Uterus (tissue), 4 donors: Measurements from ENCODE around the gene TBKBP1. TPM values are rescaled to one million over a fixed set of nuclear protein-coding genes. Genes with fewer than 3 reads are reported as not detected.

ENCODE experiments used
- DNase-seq, 2 donors: peaks; one replicate each; pipeline ENCODE4 v3.0.0-alpha.2; 2019 to 2020
- H3K27ac ChIP-seq, 2 donors: fragments of 200-600 bp; sonication (generic); 1 replicate in 1 of 2; 2 replicates in 1 of 2; pipeline ENCODE4 v1.5.1; 2016 to 2018
- H3K27me3 ChIP-seq, 2 donors: fragments of 200-600 bp; sonication (generic); one replicate each; pipeline ENCODE4 v1.5.1; 2018 to 2019; ENCODE audit warnings: control low read depth in 1 of 2
- H3K36me3 ChIP-seq, 2 donors: fragments of 200-600 bp; sonication (generic); one replicate each; pipeline ENCODE4 v1.5.1; 2019; ENCODE audit warnings: control low read depth in 1 of 2
- H3K4me1 ChIP-seq, 2 donors: fragments of 200-600 bp; sonication (generic); one replicate each; pipeline ENCODE4 v1.5.1; 2018 to 2019; ENCODE audit warnings: control low read depth in 1 of 2
- H3K4me3 ChIP-seq, 2 donors: fragments of 200-600 bp; sonication (generic); 1 replicate in 1 of 2; 2 replicates in 1 of 2; pipeline ENCODE4 v1.5.1; 2018 to 2019; ENCODE audit warnings: mild to moderate bottlenecking in 1 of 2
- H3K9me3 ChIP-seq, 2 donors: fragments of 200-600 bp; sonication (generic); one replicate each; pipeline ENCODE4 v1.5.1; 2019; ENCODE audit warnings: control low read depth in 1 of 2
- CTCF ChIP-seq, 4 experiments: fragments of 200-600 bp in 2 of 4; fragments of 450-650 bp in 2 of 4; sonication (generic) in 2 of 4; IDR thresholded peaks; one replicate each; pipeline ENCODE4 v1.5.1; 2016 to 2019; ENCODE audit warnings: antibody characterized with exemption in 4 of 4, mild to moderate bottlenecking in 2 of 4, moderate library complexity in 1 of 4
- POLR2A ChIP-seq, 2 donors: fragments of 450-650 bp; IDR thresholded peaks; one replicate each; pipeline ENCODE4 v1.6.1; 2016; ENCODE audit warnings: antibody characterized with exemption in 2 of 2, mild to moderate bottlenecking in 1 of 2, moderate library complexity in 1 of 2
- intact Hi-C: fragments of 100-400 bp; cut with DNase I; formaldehyde crosslinking; loops from one replicate; pipeline ENCODE4 v1.15.1; 2023; ENCODE audit warnings: low total_unique reads
- total RNA-seq, 4 donors: library from RNA; depleted of rRNA in 3 of 4; stranded (reverse); fragments of >200 nt in 3 of 4; gene quantifications; one replicate each; pipeline versions ENCODE4 v1.1.0 to v1.2.4, GENCODE V29; 2014 to 2023
- donor health status: DM: yes; HTN: yes; CAD: no.

Gene TBKBP1
- total RNA-seq, 4 donors from 2014 or later: 2.6 to 24.8 (median 10.7) TPM

- Histone ChIP-seq H3K27ac (no peak overlapping the region), H3K9me3 (no peaks in the 10 kb centered on the region), H3K4me3 (no peak overlapping the region), H3K27me3 (peaks cover 0 to 3% of the 10 kb centered on the region in 2 donors), H3K36me3 (no peaks in the 10 kb centered on the region), H3K4me1 (peaks cover 0 to 6% of the 10 kb centered on the region in 2 donors)
- TF ChIP-seq CTCF (IDR thresholded peaks at IDR 0.05) (no peak), POLR2A (IDR thresholded peaks at IDR 0.05) (no peak)
- DNase-seq: no peak
- intact Hi-C loops: no loop called here
These were observed 35.5 kb downstream of the TBKBP1 start for GRCh38 chr17:47729476-47729875.

GRCh38 chr17:47730681-47731080 is 36.7 kb downstream of the TBKBP1 start:
- H3K4me3 ChIP-seq: no peak overlapping the region
- intact Hi-C loops: no loop called here
- H3K9me3 ChIP-seq: no peaks in the 10 kb centered on the region
- no peak for TF ChIP-seq CTCF (IDR thresholded peaks at IDR 0.05)
- TF ChIP-seq POLR2A (IDR thresholded peaks at IDR 0.05): no peak
- H3K36me3 ChIP-seq: no peaks in the 10 kb centered on the region
- H3K27me3 ChIP-seq: peaks cover 0 to 3% of the 10 kb centered on the region in 2 donors
- no peak overlapping the region for H3K27ac ChIP-seq
- DNase-seq: no peak
- peaks cover 0 to 6% of the 10 kb centered on the region in 2 donors for H3K4me1 ChIP-seq

GRCh38 chr17:47731396-47731795 is 37.4 kb downstream of the TBKBP1 start:
- no peak for DNase-seq
- Histone ChIP-seq H3K27ac (no peak overlapping the region), H3K27me3 (peaks cover 0 to 3% of the 10 kb centered on the region in 2 donors), H3K36me3 (no peaks in the 10 kb centered on the region), H3K4me1 (peaks cover 0 to 6% of the 10 kb centered on the region in 2 donors), H3K9me3 (no peaks in the 10 kb centered on the region), H3K4me3 (no peak overlapping the region)
- TF ChIP-seq CTCF (IDR thresholded peaks at IDR 0.05): no peak
- TF ChIP-seq POLR2A (IDR thresholded peaks at IDR 0.05): no peak
- intact Hi-C loops: no loop called here

GRCh38 chr17:47732399-47733046 is 38.6 kb downstream of the TBKBP1 start:
- Histone ChIP-seq H3K4me3 (no peak overlapping the region), H3K27me3 (peaks cover 0 to 3% of the 10 kb centered on the region in 2 donors), H3K36me3 (no peaks in the 10 kb centered on the region), H3K9me3 (no peaks in the 10 kb centered on the region), H3K4me1 (peaks cover 0 to 6% of the 10 kb centered on the region in 2 donors), H3K27ac (no peak overlapping the region)
- no peak for TF ChIP-seq CTCF (IDR thresholded peaks at IDR 0.05)
- no peak for TF ChIP-seq POLR2A (IDR thresholded peaks at IDR 0.05)
- intact Hi-C loops: no loop called here
- no peak for DNase-seq

GRCh38 chr17:47733047-47733673 is 39.2 kb downstream of the TBKBP1 start, which contains the start of gene TBX21:
TBX21 (plus strand) TSS chr17:47733236; CDS start chr17:47733455, 219 bp downstream.
- Histone ChIP-seq H3K27me3 (peaks cover 0 to 3% of the 10 kb centered on the region in 2 donors), H3K27ac (no peak within 1 kb of the TSS), H3K36me3 (no peaks in the 10 kb centered on the region), H3K9me3 (no peaks in the 10 kb centered on the region), H3K4me1 (peaks cover 0 to 6% of the 10 kb centered on the region in 2 donors), H3K4me3 (peak within 1 kb of the TSS in 1 of 2 donors; percentile 25)
- intact Hi-C loops: no loop called here
- no peak for TF ChIP-seq POLR2A (IDR thresholded peaks at IDR 0.05)
- no peak for TF ChIP-seq CTCF (IDR thresholded peaks at IDR 0.05)
- peak; percentile 30 to 37 for DNase-seq
